HG02840 (cell line): ENCODE results near the gene LMF1.

Experiments
- ATAC-seq: cut with Tn5 transposase; IDR thresholded peaks from one replicate; pipeline ENCODE4 v1.9.1; 2021; ENCODE audit warnings: mild to moderate bottlenecking, moderate library complexity, moderate number of reproducible peaks; ENCODE audit not compliant: unreplicated experiment, low FRiP score

LMF1 gene

DNA sequence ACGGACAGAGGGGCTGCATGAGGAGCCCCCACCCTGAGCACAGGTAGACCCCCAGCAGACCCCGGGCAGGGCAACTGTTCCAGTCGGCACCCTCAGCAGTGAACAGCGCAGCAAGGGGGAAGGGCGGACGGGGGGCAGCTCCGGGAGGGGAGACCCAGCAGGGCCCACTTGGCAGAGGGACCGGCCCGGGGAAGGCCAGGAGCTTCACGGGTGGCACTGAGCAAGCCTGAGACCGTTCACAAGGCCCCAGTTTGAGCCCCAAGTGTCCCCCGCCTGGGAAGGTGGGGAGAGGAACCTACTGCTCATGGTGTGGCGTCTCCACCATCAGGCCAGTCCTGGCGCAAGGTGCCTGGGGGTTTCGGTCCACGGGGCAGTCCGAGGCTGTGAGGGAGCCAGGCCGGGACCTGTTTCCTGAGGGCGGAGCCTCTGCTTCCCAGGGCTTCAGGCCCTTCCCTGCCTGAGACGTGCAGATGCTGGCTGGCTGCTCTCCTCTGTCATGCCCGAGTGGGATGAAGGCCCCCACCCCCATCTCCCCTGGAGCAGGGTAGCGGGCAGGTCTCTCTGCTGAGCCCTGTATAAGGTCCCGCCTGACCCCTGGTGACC is 115.9 kb downstream of the LMF1 start:
- ATAC-seq: no peak

- no peak for ATAC-seq
Observed at GRCh38 chr16:853981-854807, 116.6 kb downstream of the LMF1 start.

GRCh38 chr16:853306-853705 is 117.5 kb downstream of the LMF1 start:
- no peak for ATAC-seq

DNA sequence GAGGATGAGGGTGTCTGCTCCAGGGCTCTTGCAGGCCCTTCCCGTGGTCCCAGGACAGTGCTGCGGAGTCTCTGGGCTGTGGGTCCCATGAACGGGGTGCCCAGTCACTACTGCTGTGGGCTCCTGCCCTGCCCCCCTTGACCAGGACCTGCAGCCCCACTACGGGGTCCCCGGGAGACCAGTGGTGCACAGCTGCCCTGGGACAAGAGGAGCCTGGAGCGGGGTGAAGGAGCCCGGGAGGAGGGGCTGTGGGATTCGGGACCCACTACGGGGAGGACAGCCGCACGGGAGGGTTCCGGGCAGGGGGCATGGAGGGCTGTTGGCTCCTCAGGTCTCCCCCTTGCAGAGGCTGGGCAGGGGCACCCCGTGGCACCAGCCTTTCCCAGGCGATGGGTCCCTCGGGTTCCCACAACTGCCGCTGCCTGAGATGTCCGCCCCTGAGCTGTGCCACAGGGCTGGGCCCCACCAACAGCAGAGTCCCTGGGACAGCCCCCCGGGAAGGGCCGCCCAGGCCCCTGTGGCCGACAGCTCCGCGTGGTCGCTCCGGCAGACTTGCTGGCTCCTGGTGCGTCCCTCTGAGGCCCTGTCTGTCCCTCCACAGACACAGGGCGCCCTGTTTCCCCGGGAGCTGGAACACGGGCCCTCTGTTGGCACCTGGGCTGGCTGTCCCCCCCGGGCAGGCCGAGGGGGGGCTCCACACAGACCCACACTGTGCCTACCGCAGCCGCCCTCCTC is 118.2 kb downstream of the LMF1 start:
- no peak for ATAC-seq

- no peak for ATAC-seq
Observed at GRCh38 chr16:851871-852270, 118.9 kb downstream of the LMF1 start.

DNA sequence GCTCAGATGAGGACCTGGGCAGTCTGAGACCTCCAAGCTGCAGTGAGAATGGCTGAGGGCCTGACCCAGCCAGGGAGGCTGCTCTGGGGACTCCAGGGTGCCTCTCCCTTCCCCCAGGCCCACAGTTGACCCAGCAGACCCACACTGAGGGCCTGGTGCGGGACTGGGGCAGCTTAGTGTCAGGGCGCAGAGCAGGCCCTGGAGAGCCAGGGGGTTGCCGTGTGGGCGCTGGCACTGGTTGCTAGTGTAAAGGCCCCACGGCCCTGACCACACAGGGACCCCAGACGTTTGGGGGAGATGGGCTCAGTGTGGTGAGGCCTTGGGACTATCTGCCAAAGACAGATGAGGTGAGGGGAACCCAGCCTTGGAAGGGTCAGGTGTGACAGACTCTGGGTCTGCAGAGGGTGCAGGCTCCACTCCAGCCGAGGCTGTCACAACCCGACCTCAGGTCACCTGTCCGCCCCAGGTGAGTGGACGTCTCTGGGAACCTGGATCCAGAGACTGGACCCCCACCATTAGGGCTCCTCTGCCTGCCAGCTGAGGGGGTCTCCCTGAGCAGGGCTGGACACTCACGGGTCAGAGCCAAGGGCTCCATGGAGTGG is 119.5 kb downstream of the LMF1 start:
- ATAC-seq: no peak

DNA sequence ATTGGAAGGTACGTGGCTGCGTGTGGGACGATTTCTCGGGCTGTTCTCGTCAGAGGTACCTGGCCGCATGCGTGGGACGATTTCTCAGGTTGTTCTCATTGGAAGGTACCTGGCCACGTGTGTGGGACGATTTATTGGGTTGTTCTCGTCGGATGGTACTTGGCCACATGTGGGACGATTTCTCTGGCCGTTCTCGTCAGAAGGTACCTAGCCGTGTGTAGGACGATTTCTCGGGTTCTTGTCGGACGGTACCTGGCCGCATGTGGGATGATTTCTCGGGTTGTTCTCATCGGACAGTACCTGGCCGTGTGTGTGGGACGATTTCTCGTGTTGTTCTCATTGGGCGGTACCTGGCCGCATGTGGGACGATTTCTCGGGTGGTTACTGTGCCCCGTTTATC is 120.1 kb downstream of the LMF1 start:
- no peak for ATAC-seq

DNA sequence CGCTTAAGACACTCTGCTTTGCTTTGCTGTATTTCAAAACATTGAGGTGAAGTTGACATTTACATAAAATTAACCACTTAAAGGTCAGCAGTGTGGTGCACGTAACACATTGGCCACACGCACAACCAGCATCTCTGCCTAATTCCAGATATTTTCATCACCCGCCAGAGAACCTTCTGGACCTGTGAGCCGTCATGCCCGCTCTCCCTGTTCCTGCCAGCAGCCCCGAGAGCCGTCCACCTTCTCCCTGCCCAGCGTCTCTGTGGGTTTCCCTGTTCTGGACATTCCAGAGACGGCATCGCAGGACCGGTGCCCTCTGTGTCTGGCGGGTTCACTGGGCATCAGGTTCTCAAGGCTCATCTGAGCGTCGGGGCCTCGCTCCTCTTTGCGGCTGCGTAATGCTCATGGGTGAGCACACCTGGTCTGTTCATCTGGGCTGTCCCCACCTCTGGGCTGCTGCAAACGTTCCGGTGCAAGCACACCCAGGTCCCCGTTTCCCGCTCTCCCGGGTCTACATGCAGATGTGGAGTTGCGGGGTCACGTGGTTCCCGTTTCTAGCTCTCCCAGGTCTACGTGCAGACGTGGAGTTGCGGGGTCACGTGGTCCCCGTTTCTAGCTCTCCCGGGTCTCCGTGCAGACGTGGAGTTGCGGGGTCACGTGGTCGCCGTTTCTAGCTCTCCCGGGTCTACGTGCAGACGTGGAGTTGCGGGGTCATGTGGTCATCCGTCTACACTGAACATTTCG is 122.1 kb downstream of the LMF1 start:
- ATAC-seq: no peak

DNA sequence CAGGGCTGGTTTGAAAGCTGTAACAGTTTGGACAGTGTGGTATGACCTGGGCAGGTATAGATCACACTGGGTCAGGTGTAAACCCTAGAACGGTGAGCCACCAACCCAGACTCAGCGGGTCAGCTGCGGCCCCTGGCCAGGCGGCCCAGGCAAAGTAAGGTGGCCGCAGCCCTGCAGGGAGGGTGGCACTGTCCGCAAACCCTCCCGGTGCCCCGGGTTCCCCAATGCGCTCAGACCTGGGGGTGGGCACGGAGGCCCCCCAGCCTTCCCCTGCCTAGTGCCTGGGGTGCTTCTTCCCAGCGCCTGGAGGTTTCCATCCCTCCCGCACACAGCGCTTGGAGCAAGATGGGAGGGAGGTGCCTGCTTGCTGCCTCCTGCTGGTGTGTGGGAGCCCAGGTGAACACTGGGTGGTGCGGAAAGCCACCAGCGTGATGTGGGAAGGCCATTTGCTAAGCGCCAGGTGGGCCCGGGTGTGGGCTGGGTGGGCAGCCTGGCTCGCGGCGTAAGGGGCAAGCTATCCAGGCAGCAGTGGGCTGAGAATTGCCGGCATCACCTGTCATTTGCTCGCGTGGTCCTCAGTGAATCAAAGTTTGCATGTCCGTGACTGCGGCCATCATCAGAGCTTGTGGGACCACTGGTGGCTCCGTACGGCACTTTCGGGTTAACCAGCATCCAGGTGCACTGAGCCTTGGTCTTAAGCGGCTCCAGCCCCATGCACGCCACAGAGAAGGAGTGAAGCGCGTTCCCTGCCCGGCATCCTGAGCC is 122.9 kb downstream of the LMF1 start:
- no peak for ATAC-seq

- no peak for ATAC-seq
Observed at GRCh38 chr16:847151-847550, 123.6 kb downstream of the LMF1 start.

DNA sequence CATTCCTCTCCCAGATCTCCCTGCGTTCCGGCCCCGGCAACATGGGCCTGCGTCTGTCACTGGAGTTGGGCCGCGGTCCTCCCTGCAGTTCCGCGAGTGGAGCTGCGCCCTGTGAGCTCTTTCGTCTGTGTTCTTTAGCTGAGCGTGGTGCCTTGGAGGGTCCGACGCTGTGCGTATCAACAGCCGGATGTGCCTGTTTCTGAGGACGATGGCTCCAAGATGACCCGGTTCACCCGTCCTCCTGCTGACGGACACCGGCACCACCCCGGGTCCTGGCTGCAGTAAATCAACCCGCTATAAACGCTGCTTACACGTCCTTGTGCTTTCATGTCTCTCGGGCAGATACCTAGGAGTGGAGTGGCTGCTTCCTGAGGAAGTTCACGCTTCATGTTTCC is 125.4 kb downstream of the LMF1 start:
- ATAC-seq: no peak

- no peak for ATAC-seq
Observed at GRCh38 chr16:844638-845350, 126.0 kb downstream of the LMF1 start.

- ATAC-seq: no peak
Observed at GRCh38 chr16:843771-844170, 127.0 kb downstream of the LMF1 start.

GRCh38 chr16:842711-843560 is 127.8 kb downstream of the LMF1 start:
- no peak for ATAC-seq

GRCh38 chr16:842061-842476 is 128.7 kb downstream of the LMF1 start:
- ATAC-seq: no peak

DNA sequence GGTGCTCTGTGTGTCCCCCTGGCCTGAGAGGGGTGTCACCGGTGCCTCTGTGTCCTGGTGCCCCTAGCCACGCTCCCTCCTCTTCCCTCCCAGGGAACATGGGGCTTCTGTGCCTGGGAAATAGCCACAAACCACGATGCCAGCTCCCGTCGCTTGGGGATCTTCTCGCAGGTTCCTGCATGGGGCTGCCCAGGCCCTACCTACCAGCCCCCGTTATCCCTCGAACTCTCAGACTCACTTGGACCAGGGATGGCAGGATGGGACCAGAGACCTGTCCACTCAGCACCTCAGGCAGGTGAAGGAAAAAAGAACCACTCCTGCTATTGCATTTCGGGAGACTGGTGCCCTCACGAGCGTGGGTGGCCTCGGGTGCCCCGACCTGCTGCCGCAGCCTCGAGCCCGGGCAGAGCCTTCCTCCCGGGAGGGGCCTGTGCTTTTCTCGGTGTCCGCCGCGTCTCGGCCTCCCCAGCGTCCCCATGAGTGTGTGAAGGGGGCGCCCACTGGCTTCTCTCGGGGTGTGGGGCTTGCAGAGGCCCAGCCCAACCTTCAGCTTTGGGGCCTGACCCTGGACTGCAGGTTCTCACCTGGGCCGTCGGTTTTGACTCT is 129.2 kb downstream of the LMF1 start:
- no peak for ATAC-seq

- ATAC-seq: no peak
Observed at GRCh38 chr16:840561-841454, 130.0 kb downstream of the LMF1 start.
